LNCaP clone FGC (cell line): ENCODE measurements around the gene PNCK.

Experiments
- DNase-seq: peaks from one replicate; pipeline ENCODE4 v3.0.0-alpha.2; 2011; ENCODE audit warnings: low read depth
- H3K4me3 ChIP-seq: 2 replicates; pipeline ENCODE4 v1.5.1; 2011; ENCODE audit warnings: mild to moderate bottlenecking, low read depth, low read length, control low read depth
- TF ChIP-seq, protein P1 (sequence below): IDR thresholded peaks from 2 replicates; pipeline ENCODE4 v1.5.1; 2012; ENCODE audit warnings: mild to moderate bottlenecking; ENCODE audit not compliant: control insufficient read depth, insufficient read depth; ENCODE audit errors: extremely low read depth

Gene PNCK

GRCh38 chrX:153633607-153634180 is 39.9 kb downstream of the PNCK start:
- DNase-seq, result no peak
- TF ChIP-seq, protein P1, sequence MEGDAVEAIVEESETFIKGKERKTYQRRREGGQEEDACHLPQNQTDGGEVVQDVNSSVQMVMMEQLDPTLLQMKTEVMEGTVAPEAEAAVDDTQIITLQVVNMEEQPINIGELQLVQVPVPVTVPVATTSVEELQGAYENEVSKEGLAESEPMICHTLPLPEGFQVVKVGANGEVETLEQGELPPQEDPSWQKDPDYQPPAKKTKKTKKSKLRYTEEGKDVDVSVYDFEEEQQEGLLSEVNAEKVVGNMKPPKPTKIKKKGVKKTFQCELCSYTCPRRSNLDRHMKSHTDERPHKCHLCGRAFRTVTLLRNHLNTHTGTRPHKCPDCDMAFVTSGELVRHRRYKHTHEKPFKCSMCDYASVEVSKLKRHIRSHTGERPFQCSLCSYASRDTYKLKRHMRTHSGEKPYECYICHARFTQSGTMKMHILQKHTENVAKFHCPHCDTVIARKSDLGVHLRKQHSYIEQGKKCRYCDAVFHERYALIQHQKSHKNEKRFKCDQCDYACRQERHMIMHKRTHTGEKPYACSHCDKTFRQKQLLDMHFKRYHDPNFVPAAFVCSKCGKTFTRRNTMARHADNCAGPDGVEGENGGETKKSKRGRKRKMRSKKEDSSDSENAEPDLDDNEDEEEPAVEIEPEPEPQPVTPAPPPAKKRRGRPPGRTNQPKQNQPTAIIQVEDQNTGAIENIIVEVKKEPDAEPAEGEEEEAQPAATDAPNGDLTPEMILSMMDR, result no peak
- H3K4me3 ChIP-seq, result no peak overlapping the region

GRCh38 chrX:153633048-153633447 is 40.6 kb downstream of the PNCK start:
- DNase-seq, result no peak
- no peak overlapping the region for H3K4me3 ChIP-seq
- TF ChIP-seq, protein P1, result no peak

- no peak for DNase-seq
- TF ChIP-seq, protein P1, result no peak
- H3K4me3 ChIP-seq, result no peak overlapping the region
These were observed 41.0 kb downstream of the PNCK start for GRCh38 chrX:153632595-153632946.

GRCh38 chrX:153631907-153632594 is 41.6 kb downstream of the PNCK start:
- TF ChIP-seq, protein P1, result no peak
- no peak for DNase-seq

DNA sequence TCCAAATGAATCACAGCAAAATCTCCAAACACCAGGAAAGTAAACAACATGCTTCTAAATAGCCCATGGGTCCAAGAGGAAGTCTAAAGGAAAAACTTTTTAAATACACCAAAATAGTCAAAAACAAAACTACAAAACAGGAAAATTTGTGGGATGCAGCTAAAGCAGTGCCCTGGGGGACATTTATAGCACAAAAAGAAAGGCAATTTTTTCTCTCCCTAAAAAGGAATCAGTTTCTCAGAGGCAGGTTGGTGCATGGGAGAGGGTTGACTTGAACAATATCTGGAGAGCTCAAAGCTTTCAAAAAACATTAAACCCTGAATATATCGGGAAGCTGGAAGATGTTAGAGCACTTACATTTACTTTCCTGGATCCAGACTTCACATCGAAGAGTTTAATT is 42.3 kb downstream of the PNCK start:
- TF ChIP-seq, protein P1, result no peak
- no peak for DNase-seq

More at GRCh38 chrX:153631907-153632594, 41.6 kb downstream of the PNCK start:
- H3K4me3 ChIP-seq, result no peak overlapping the region

GRCh38 chrX:153628665-153629064 is 44.9 kb downstream of the PNCK start:
- no peak for DNase-seq
- TF ChIP-seq, protein P1, result no peak
- H3K4me3 ChIP-seq, result no peak overlapping the region

More for the DNA sequence above, 42.3 kb downstream of the PNCK start:
- H3K4me3 ChIP-seq, result no peak overlapping the region

DNA sequence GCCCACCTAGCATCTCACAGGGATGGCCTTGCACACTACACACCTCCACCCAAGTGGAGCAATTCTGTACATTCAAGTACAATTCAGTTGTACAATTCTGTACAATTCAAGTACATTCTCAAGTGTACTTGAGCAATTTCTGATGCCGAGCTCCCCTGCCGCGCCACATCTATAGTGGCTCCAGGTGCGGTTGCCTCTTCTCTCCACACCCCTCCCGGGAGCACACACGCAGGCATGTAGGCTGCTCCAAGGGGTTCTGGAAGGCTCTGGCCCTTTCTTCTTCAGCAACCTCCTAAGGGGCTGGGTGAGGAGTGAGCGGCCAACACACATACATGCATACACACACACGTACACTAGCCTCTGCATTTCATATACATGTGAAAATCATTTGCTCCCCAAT is 45.5 kb downstream of the PNCK start:
- H3K4me3 ChIP-seq, result no peak overlapping the region
- DNase-seq, result no peak
- TF ChIP-seq, protein P1, result no peak
